Measurements from ENCODE around the gene YEATS4.

YEATS4 gene

GRCh38 chr12:69388371-69388770 is 28.8 kb downstream of the YEATS4 start:
- no peak overlapping the region for H3K4me3 Mint-ChIP-seq
- no peak for DNase-seq
- H3K27me3 Mint-ChIP-seq (ENCODE audit: low read depth, poor library complexity), result no peaks in the 10 kb centered on the region
- peaks cover 34% of the 10 kb centered on the region for H3K36me3 Mint-ChIP-seq (ENCODE audit: low read depth)
- H3K27ac Mint-ChIP-seq, result no peak overlapping the region
- peak; percentile 33 for TF ChIP-seq CTCF (IDR thresholded peaks at IDR 0.05)
- H3K4me1 Mint-ChIP-seq, result peaks cover 5% of the 10 kb centered on the region
- H3K9me3 Mint-ChIP-seq, result no peaks in the 10 kb centered on the region

GRCh38 chr12:69389831-69390230 is 30.3 kb downstream of the YEATS4 start:
- no peak overlapping the region for H3K27ac Mint-ChIP-seq
- no peaks in the 10 kb centered on the region for H3K9me3 Mint-ChIP-seq
- TF ChIP-seq CTCF (IDR thresholded peaks at IDR 0.05), result no peak
- H3K27me3 Mint-ChIP-seq (ENCODE audit: low read depth, poor library complexity), result no peaks in the 10 kb centered on the region
- no peak overlapping the region for H3K4me3 Mint-ChIP-seq
- H3K36me3 Mint-ChIP-seq (ENCODE audit: low read depth), result peaks cover 42% of the 10 kb centered on the region
- H3K4me1 Mint-ChIP-seq, result no peaks in the 10 kb centered on the region
- no peak for DNase-seq

- no peak for TF ChIP-seq CTCF (IDR thresholded peaks at IDR 0.05)
- Mint-ChIP-seq H3K36me3 (ENCODE audit: low read depth) (peaks cover 58% of the 10 kb centered on the region), H3K4me1 (no peaks in the 10 kb centered on the region), H3K27ac (no peak overlapping the region), H3K4me3 (no peak overlapping the region), H3K9me3 (peaks cover 12% of the 10 kb centered on the region), H3K27me3 (ENCODE audit: low read depth, poor library complexity) (no peaks in the 10 kb centered on the region)
- no peak for DNase-seq
Measured at GRCh38 chr12:69392179-69392928, 32.8 kb downstream of the YEATS4 start.

GRCh38 chr12:69396041-69396440 is 36.5 kb downstream of the YEATS4 start:
- Mint-ChIP-seq H3K36me3 (ENCODE audit: low read depth) (peaks cover 58% of the 10 kb centered on the region), H3K4me1 (no peaks in the 10 kb centered on the region), H3K27me3 (ENCODE audit: low read depth, poor library complexity) (no peaks in the 10 kb centered on the region), H3K9me3 (peaks cover 22% of the 10 kb centered on the region), H3K4me3 (no peak overlapping the region), H3K27ac (no peak overlapping the region)
- TF ChIP-seq CTCF (IDR thresholded peaks at IDR 0.05), result no peak
- DNase-seq, result no peak

GRCh38 chr12:69396963-69397362 is 37.4 kb downstream of the YEATS4 start:
- Mint-ChIP-seq H3K36me3 (ENCODE audit: low read depth) (peaks cover 52% of the 10 kb centered on the region), H3K9me3 (peaks cover 22% of the 10 kb centered on the region), H3K27me3 (ENCODE audit: low read depth, poor library complexity) (no peaks in the 10 kb centered on the region), H3K27ac (no peak overlapping the region), H3K4me3 (no peak overlapping the region), H3K4me1 (no peaks in the 10 kb centered on the region)
- DNase-seq, result no peak
- no peak for TF ChIP-seq CTCF (IDR thresholded peaks at IDR 0.05)

GRCh38 chr12:69397978-69398377 is 38.4 kb downstream of the YEATS4 start:
- no peaks in the 10 kb centered on the region for H3K27me3 Mint-ChIP-seq (ENCODE audit: low read depth, poor library complexity)
- no peaks in the 10 kb centered on the region for H3K4me1 Mint-ChIP-seq
- H3K27ac Mint-ChIP-seq, result no peak overlapping the region
- H3K9me3 Mint-ChIP-seq, result peaks cover 22% of the 10 kb centered on the region
- peaks cover 51% of the 10 kb centered on the region for H3K36me3 Mint-ChIP-seq (ENCODE audit: low read depth)
- no peak for TF ChIP-seq CTCF (IDR thresholded peaks at IDR 0.05)
- H3K4me3 Mint-ChIP-seq, result no peak overlapping the region
- no peak for DNase-seq
